ENCODE data around the gene GPATCH3.
"Not testable (repeated sequence)": the region's sequence is repeated elsewhere in the genome, so short reads cannot be mapped to it uniquely, and the experiment has no call there.

Gene GPATCH3

GRCh38 chr1:26863685-26864077 lies 36.6 kb downstream of the GPATCH3 start:
- no peak for DNase-seq (ENCODE audit: low read depth)

GRCh38 chr1:26862781-26863684 lies 37.2 kb downstream of the GPATCH3 start, which contains the start of gene SFN:
Gene SFN (plus strand): TSS chr1:26863149. CDS start chr1:26863213, 64 bp downstream.
- no peak for DNase-seq (ENCODE audit: low read depth)

GRCh38 chr1:26861889-26862378 lies 38.3 kb downstream of the GPATCH3 start:
- DNase-seq (ENCODE audit: low read depth) = no peak

- DNase-seq (ENCODE audit: low read depth) = no peak
Observed at GRCh38 chr1:26861286-26861701, 39.0 kb downstream of the GPATCH3 start.

GRCh38 chr1:26858891-26859640 lies 41.2 kb downstream of the GPATCH3 start:
- no peak for DNase-seq (ENCODE audit: low read depth)

- no peak for DNase-seq (ENCODE audit: low read depth)
Observed at GRCh38 chr1:26858160-26858559, 42.1 kb downstream of the GPATCH3 start.

- no peak for DNase-seq (ENCODE audit: low read depth)
Observed at GRCh38 chr1:26857473-26858060, 42.7 kb downstream of the GPATCH3 start.

GRCh38 chr1:26856604-26857469 lies 43.4 kb downstream of the GPATCH3 start:
- DNase-seq (ENCODE audit: low read depth) = no peak

- DNase-seq (ENCODE audit: low read depth) = no peak
Observed at GRCh38 chr1:26856181-26856580, 44.1 kb downstream of the GPATCH3 start.

GRCh38 chr1:26855636-26856035 lies 44.6 kb downstream of the GPATCH3 start:
- no peak for DNase-seq (ENCODE audit: low read depth)

GRCh38 chr1:26854906-26855305 lies 45.4 kb downstream of the GPATCH3 start:
- no peak for DNase-seq (ENCODE audit: low read depth)

- no peak for DNase-seq (ENCODE audit: low read depth)
Observed at GRCh38 chr1:26853600-26853999, 46.7 kb downstream of the GPATCH3 start.

GRCh38 chr1:26853156-26853555 lies 47.1 kb downstream of the GPATCH3 start:
- peak; percentile 47 for DNase-seq (ENCODE audit: low read depth)

GRCh38 chr1:26852701-26853100 lies 47.6 kb downstream of the GPATCH3 start:
- DNase-seq (ENCODE audit: low read depth) = no peak

- no peak for DNase-seq (ENCODE audit: low read depth)
Observed at GRCh38 chr1:26851106-26851684, 49.1 kb downstream of the GPATCH3 start.

- DNase-seq (ENCODE audit: low read depth) = peak; percentile 61
Observed at GRCh38 chr1:26848941-26849774, 51.1 kb downstream of the GPATCH3 start.

GRCh38 chr1:26848499-26848898 lies 51.8 kb downstream of the GPATCH3 start:
- no peak for DNase-seq (ENCODE audit: low read depth)

- not testable (repeated sequence) for DNase-seq (ENCODE audit: low read depth)
Observed at GRCh38 chr1:26847826-26848225, 52.4 kb downstream of the GPATCH3 start.

GRCh38 chr1:26844424-26845196 lies 55.7 kb downstream of the GPATCH3 start:
- no peak for DNase-seq (ENCODE audit: low read depth)

Measured in GM04503 (cell line).